HG03196 (cell line): Measurements from ENCODE around the gene SPAG9.

Experiments
- ATAC-seq: cut with Tn5 transposase; IDR thresholded peaks from one replicate; pipeline ENCODE4 v1.9.1; 2021; ENCODE audit not compliant: unreplicated experiment

The SPAG9 gene

GRCh38 chr17:50920041-50920410 is 200.6 kb downstream of the SPAG9 start:
- ATAC-seq, result no peak

- no peak for ATAC-seq
Observed at GRCh38 chr17:50919321-50920040, 201.2 kb downstream of the SPAG9 start.

- no peak for ATAC-seq
Observed at GRCh38 chr17:50918933-50919296, 201.8 kb downstream of the SPAG9 start.

- no peak for ATAC-seq
Observed at GRCh38 chr17:50918071-50918932, 202.4 kb downstream of the SPAG9 start.

- no peak for ATAC-seq
Observed at GRCh38 chr17:50917418-50917743, 203.3 kb downstream of the SPAG9 start.

- no peak for ATAC-seq
Observed at GRCh38 chr17:50916708-50917417, 203.8 kb downstream of the SPAG9 start.

- ATAC-seq, result no peak
Observed at GRCh38 chr17:50916026-50916707, 204.5 kb downstream of the SPAG9 start.

- no peak for ATAC-seq
Observed at GRCh38 chr17:50914505-50915063, 206.1 kb downstream of the SPAG9 start.

- no peak for ATAC-seq
Observed at GRCh38 chr17:50913120-50913519, 207.5 kb downstream of the SPAG9 start.
